ENCODE measurements around the gene DRAM2.
"Not testable (repeated sequence)": the region's sequence is repeated elsewhere in the genome, so short reads cannot be mapped to it uniquely, and the experiment has no call there.

Gene DRAM2

GRCh38 chr1:111082421-111083203, 57.3 kb downstream of the DRAM2 start:
- DNase-seq (ENCODE audit: low read depth, low spot score): no peak

- not testable (repeated sequence) for DNase-seq (ENCODE audit: low read depth, low spot score)
Measured at GRCh38 chr1:111079329-111079728, 60.6 kb downstream of the DRAM2 start.

DNA sequence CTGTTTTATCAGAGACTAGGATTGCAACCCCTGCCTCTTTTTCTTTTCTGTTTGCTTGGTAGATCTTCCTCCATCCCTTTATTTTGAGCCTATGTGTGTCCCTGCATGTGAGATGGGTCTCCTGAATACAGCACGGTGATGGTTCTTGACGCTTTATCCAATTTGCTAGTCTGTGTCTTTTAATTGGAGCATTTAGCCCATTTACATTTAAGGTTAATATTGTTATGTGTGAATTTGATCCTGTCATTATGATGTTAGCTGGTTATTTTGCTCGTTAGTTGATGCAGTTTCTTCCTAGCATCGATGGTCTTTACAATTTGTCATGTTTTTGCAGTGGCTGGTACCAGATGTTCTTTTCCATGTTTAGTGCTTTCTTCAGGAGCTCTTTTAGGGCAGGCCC, 62.6 kb downstream of the DRAM2 start:
- not testable (repeated sequence) for DNase-seq (ENCODE audit: low read depth, low spot score)
